Coronary artery (tissue), 2 donors: Measurements from ENCODE around the gene CHCHD10.

ENCODE experiments used
- DNase-seq: peaks from one replicate; pipeline ENCODE4 v3.0.0-alpha.2; 2017; ENCODE audit warnings: low spot score
- H3K27ac ChIP-seq, 2 donors: fragments of 200-600 bp; sonication (generic); one replicate each; pipeline ENCODE4 v1.5.1; 2016 to 2019
- H3K4me3 ChIP-seq: fragments of 200-600 bp; sonication (generic); 2 replicates; pipeline ENCODE4 v1.5.1; 2016; ENCODE audit warnings: mild to moderate bottlenecking, moderate library complexity
- CTCF ChIP-seq: fragments of 200-600 bp; sonication (generic); IDR thresholded peaks from one replicate; pipeline ENCODE4 v1.5.1; 2019; ENCODE audit warnings: antibody characterized with exemption

The CHCHD10 gene

GRCh38 chr22:23782252-23782651, 14.5 kb upstream of the CHCHD10 start:
- DNase-seq = no peak
- no peak overlapping the region for H3K27ac ChIP-seq
- no peak overlapping the region for H3K4me3 ChIP-seq
- TF ChIP-seq CTCF = no peak

GRCh38 chr22:23781511-23782183, 13.9 kb upstream of the CHCHD10 start:
- Histone ChIP-seq H3K27ac (no peak overlapping the region), H3K4me3 (no peak overlapping the region)
- DNase-seq = no peak
- no peak for TF ChIP-seq CTCF

DNA sequence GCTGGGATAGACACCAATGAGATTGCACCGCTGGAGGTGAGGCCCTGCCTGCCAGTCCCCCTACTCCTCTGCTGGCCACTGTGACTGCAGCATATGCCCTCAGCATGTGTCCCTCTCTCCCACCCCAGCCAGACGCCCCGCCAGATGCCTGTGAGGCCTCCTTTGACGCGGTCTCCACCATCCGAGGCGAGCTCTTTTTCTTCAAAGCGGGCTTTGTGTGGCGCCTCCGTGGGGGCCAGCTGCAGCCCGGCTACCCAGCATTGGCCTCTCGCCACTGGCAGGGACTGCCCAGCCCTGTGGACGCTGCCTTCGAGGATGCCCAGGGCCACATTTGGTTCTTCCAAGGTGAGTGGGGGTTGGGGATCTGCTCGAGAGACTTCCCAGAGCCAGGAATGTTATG, 13.3 kb upstream of the CHCHD10 start:
- DNase-seq = no peak
- H3K27ac ChIP-seq = no peak overlapping the region
- no peak overlapping the region for H3K4me3 ChIP-seq
- no peak for TF ChIP-seq CTCF

DNA sequence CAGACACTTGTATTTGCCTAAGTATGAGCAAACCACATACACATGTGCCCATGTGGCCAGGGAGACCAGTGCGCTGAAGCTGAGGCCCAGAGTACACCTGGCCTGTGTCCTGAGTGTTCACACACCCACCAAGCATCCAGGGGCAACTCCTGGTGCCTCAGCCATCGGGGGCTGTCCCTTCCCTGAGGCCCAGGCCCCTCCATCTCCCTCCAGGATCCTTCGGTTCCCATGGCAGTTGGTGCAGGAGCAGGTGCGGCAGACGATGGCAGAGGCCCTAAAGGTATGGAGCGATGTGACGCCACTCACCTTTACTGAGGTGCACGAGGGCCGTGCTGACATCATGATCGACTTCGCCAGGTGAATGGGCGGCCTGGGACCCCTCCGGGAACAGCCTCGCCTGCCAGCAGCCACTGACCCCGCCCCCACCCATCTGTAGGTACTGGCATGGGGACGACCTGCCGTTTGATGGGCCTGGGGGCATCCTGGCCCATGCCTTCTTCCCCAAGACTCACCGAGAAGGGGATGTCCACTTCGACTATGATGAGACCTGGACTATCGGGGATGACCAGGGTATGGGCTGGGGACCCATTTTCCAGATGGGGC, 12.5 kb upstream of the CHCHD10 start:
- TF ChIP-seq CTCF = no peak
- DNase-seq = no peak
- Histone ChIP-seq H3K4me3 (no peak overlapping the region), H3K27ac (no peak overlapping the region)

- H3K27ac ChIP-seq = no peak overlapping the region
- H3K4me3 ChIP-seq = no peak overlapping the region
- no peak for DNase-seq
- no peak for TF ChIP-seq CTCF
These were observed 12.0 kb upstream of the CHCHD10 start for GRCh38 chr22:23779731-23780130.

DNA sequence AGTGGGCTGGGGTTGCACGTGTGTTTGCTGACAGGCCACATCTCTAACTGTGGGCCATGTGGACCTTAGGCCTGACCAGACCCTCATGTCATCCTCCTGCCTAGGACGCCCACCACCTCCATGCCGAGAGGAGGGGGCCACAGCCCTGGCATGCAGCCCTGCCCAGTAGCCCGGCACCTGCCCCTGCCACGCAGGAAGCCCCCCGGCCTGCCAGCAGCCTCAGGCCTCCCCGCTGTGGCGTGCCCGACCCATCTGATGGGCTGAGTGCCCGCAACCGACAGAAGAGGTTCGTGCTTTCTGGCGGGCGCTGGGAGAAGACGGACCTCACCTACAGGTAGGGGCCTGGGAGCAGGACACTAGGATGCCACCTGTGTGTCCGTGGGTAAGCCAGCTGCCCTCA, 11.3 kb upstream of the CHCHD10 start:
- no peak for DNase-seq
- no peak overlapping the region for H3K4me3 ChIP-seq
- no peak for TF ChIP-seq CTCF
- no peak overlapping the region for H3K27ac ChIP-seq

- no peak for DNase-seq
- TF ChIP-seq CTCF = no peak
- no peak overlapping the region for H3K27ac ChIP-seq
- no peak overlapping the region for H3K4me3 ChIP-seq
These were observed 10.8 kb upstream of the CHCHD10 start for GRCh38 chr22:23778577-23778900.
